Activated T-helper 1 cell treated with anti-CD3 and anti-CD28 coated beads, Interleukin-2, amount 50 U/mL, for 16 hours (primary cell): ENCODE measurements around the gene B4GALNT4.
"Not testable (repeated sequence)": the region's sequence is repeated elsewhere in the genome, so short reads cannot be mapped to it uniquely, and the experiment has no call there.

Source experiments
- DNase-seq, 2 donors: peaks; one replicate each; pipeline ENCODE4 v3.0.0-alpha.2; 2020; ENCODE audit warnings: low read depth in 1 of 2, low spot score in 1 of 2

The B4GALNT4 gene

DNA sequence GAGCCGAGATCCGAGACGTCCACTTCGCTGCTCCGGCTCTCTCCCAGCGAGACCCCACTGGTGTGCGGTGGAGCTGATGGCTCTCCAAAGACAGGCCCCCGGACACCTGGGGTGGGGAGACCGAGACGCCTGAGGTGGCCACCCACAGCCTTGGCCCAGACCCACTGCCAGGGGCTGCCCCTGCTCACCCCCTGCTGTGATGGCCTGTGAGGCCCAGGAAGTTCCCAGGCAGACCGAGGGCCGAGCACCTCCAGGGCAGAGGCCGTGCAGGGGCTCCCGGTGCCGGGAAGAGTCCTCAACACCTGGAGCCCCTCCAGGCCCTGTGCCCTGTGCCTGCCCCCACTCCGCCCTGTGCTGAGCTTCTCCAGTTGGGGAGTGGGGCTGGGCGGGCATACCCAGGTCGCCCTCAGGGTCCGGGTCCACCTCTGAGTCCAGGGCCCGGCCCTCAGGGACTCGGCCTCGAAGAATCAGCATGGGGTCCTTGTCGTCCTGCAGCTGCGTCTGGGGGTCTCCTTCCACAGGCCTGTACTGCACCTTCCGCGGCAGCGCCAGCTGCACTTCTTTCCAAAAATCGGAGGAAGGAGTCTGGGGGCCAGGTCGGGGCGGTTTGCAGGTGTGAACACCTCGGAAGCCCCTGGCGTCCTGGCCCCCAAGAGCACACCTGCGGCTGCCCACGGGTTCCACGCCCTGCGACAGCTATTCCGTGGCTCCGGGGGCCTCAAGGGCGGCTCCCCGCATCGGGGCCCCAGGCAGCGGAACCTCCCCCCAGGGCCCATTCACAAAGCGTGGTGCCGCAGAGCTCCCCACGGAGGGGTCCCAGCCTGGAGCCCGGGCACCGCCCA, 36.9 kb downstream of the B4GALNT4 start:
- no peak for DNase-seq

DNA sequence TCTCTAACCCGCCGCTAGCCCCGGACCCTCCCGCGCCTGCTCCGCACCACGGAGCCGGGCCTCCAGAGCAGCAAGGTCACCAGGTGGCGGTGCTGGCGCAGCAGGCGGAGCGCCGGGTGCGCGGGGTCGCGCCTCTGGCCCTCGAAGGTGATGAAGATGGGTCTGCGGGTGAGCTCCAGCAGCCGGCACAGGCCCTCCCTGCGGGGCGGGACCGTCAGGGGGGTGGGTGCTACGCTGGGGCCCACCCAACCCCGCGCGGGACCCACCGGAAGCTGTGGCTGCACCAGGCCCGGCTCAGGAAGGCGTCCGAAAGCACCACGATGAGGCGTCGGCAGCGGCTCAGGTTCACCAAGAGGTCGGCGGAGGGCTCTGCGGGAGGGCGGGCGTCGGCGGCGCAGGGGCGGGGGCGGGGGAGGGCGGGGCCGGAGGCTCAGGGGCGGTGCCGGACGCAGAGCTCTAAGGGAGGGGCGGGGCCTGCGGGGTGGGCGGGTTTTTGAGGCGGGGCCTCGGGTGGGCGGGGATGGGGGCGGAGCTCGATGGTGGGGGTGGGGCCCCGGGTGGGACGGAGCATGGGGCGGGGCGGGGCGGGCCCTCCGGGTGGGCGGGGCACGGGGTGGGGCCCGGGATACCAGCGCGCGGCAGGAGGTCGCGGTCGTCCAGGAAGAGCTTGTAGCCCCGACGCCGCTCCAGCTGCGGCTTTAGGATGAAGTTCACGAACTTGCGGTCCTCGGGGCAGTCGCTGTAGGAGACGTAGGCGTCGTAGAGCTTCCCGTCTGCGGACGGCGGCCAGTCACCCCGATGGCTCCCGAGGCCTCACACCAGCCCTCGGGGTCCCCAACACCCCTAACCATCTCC, 37.7 kb downstream of the B4GALNT4 start:
- peak; percentile 84 for DNase-seq

DNA sequence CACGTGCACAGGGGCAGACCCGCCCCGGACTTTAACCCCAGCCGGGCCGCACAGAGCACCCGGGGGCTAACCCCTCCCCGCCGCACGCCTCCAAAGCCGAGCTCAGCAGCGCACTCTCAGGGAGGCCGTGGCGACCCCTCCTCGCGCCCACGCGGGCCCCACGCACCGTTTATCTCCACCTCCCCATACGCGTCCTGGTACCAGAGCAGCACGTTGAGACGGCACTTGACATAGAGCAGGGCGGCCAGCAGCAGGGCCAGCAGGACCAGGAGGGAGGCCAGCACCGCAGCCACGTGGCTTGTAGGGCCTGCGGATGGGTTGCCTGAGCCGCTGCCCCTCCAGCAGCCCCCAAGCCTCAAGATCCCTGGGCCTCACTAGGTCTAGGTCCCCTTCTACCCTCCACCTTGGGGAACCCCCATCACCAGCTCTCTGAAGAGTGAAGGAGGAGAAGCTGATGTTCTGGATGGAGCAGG, 38.4 kb downstream of the B4GALNT4 start:
- no peak for DNase-seq

DNA sequence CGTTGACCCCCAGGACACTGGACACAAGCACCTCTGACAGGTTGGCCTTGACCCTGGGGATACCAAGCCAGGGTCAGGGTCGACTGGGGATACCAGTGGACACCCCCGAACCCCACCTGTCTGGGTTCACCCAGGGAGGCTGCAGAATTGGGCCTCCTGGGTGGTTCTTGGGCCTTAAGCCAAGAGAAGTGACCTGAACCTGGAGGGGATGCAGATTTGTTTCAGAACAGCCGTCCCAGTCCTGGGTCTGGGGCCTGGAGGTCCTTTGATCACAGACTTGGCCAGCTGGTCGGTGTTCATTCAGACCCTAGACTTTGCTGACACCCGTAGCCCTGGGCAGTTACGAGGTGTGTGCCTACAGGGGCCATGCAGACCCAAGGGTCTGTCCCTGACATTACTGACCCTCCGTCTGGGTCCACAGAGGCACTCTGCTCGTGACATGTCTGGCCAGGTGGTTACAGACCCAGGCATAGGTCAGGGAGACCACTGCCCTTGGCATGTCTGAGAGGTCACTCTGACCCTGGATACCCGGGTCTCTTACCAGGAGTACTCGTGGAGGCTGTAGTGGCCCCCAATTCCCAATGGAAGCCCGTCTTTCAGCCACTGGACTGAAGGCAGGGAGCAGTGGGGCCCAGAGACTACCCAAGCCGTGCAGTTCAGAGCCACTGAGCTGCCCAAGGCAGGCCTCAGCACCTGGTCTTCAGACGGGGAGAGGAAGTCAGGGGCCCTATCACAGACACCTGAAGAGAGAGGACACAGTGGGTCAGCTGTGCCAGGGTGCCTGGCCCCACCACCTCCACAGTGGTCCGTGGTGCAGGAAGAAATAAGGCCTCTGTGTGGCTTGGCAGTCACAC, 39.1 kb downstream of the B4GALNT4 start:
- no peak for DNase-seq

- DNase-seq = no peak
Observed at GRCh38 chr11:409008-409599, 39.8 kb downstream of the B4GALNT4 start.

DNA sequence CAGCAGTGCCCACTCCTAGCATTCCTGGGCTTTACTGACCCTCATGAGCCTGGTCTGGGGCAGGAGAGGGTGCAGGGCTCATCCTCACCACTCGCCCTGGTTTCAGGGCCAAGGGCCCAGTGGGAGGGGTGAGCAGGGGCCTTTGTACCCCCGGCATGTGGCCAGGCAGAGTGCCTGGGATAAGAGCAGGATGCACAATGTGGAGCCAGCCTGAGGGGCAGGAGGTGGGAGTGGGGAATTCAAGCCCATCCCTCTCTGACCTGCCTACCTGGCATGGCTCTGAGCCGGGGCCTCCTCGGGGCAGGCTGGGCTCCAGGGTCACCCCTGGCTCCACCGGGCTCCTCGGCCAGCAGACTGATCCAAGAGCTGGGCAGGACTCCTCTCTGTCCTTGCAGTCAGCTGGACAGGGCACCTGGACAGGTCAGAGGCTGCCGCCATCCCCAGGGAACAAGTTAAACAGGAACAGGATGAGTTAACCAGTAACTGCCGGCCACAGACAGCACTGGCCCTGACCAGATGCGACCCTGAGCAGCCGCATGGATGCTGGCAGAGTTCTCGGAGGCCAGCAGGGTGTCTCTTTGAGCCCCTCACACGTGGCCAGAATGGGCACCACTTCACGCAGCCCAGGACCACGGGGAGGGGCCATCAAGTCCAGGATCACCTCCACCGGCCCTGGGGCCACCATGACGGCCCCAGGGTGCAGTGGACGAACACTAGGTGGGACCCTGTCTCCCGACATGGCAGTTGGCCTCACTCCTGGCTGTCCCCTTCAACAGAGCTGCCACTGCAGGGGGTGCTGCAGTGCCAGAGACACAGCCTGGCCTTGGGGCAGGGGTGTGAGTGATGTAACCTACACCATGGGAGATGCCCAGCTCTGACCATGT, 40.5 kb downstream of the B4GALNT4 start:
- no peak for DNase-seq

DNA sequence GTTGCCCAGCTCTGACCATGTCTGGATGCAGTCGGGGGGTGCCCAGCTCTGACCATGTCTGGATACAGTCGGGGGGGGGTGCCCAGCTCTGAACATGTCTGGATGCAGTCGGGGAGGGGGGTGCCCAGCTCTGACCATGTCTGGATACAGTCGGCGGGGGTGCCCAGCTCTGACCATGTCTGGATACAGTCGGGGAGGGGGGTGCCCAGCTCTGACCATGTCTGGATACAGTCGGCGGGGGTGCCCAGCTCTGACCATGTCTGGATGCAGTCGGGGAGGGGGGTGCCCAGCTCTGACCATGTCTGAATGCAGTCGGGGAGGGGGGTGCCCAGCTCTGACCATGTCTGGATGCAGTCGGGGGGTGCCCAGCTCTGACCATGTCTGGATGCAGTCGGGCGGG, 41.4 kb downstream of the B4GALNT4 start:
- not testable (repeated sequence) for DNase-seq

- not testable (repeated sequence) for DNase-seq
Observed at GRCh38 chr11:411520-411919, 42.2 kb downstream of the B4GALNT4 start.

DNA sequence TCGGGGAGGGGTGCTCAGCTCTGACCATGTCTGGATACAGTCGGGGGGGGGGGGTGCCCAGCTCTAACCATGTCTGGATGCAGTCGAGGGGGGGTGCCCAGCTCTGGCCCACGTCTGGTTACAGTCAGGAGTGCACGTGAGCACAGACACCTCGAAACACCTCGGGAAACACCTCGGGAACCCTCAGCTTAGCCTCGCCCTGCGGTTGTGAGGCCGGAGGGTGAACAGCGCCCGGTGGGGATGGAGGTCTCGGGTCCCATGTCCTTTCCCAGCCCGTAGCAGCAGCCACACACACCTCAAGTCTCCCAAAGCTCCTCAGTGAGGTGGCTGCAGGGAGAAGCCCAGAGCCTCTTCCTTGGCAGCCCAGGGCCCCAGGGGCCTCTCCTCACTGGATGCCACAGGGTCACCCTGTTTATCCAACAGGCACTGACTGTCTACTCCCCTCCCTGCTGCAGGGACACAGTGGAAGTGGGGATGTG, 43.4 kb downstream of the B4GALNT4 start:
- DNase-seq = no peak

DNA sequence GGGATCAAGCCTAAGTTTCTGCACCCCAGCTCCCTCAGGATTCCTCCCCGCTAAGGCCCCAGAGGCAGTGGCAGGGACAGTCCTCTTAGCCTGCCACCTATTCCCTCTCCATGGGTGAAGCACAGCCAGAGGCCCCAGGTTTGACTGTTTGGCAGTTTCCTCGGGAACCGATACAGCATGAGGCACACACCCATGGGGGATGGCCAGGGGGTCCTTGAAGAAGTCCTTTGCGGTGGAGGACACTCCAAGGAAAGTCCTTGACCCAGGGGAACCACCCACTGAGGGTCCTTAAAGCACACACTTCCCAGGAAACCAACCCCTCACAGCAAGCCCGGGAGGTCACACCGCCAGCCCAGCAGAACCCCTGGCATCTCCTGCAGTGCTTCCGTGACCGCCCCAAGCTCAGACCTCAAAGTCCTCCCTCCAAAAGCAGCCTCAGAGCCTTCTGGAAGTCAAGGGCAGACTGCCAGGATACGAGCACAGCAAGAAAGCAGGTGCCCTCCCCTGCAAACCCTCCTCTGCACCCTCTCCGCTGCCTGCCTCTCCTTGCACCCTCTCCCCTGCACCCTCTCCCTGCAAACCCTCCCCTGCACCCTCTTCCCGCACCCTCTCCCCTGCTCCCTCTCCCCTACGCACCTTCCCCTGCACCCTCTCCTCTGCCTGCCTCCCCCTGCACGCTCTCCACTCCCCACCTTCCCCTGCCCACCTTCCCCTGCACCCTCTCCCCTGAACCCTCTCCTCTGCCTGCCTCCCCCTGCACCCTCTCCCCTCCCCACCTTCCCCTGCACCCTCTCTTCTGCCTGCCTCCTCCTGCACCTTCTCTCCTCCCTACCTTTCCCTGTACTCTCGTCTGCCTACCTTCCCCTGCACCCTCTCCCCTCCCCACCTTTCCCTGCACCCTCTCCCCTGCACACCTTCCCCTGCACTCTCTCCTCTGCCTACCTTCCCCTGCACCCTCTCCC, 44.1 kb downstream of the B4GALNT4 start:
- no peak for DNase-seq

DNA sequence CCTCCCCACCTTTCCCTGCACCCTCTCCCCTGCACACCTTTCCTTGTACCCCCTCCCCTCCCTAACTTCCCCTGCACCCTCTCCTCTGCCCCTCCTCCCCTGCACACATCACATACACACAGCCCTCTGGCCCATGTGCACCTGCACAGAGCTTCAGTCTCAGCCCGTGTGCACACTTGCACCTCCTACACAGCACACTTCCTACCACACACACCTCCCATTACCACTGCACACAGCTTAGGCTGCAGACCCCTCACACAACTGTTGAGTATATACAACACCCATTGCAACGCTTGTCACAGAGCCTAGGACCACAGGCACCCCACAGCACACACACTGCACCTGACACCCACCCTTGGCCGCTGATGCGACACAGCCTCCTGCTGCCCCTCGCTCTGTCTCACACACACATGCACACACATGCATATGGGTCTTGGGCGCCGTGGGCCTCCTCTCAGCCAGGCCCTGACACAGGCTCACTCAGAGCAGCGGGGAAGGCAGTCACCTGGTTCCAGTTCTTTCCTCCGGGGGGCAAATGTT, 45.1 kb downstream of the B4GALNT4 start:
- no peak for DNase-seq

- no peak for DNase-seq
Observed at GRCh38 chr11:415640-416041, 46.3 kb downstream of the B4GALNT4 start.

GRCh38 chr11:416051-416756, 46.9 kb downstream of the B4GALNT4 start:
- DNase-seq = no peak

GRCh38 chr11:416757-417621, 47.7 kb downstream of the B4GALNT4 start:
- no peak for DNase-seq

DNA sequence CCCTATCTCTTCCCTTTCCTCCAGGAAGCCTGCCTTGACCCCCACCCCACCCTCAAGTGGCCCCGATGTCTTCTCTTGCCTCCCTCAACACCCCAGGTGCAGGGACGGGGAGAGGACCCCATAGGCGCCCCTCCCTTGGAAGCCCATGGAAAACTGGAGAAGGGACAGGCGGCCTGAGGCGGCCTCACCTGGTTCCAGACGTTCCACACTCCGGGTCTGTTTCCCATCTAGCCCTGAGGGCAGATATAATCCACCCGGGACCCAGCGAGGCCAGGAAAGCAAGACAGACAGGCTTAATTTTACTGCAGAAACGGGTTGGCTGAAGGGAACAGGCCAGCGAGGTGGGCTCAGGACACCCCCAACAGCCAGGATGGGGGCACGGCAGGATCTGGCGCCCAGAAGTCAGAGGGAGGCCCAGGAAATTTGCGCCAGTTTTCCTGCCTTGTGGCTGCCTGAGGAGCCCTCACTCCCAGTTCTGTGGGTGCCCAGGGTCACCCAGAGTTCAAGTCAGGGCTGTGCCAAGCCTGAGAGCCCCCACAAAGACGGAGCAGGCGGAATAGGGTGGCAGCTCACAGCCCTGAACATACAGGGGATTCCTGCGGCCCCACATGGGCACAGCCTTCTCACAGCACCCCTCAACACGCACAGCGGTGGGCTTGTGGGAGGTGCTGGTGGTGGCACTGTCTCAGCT, 48.5 kb downstream of the B4GALNT4 start:
- no peak for DNase-seq
